ENCODE data around the gene OSBP2. TPM values are rescaled to one million over a fixed set of nuclear protein-coding genes. Genes with fewer than 3 reads are reported as not detected.
A peak's percentile ranks its signal among the peaks of the same experiment; 100 is the strongest.

The OSBP2 gene
- total RNA-seq, 1 experiment from 2014 or later, result 10.2 TPM

DNA sequence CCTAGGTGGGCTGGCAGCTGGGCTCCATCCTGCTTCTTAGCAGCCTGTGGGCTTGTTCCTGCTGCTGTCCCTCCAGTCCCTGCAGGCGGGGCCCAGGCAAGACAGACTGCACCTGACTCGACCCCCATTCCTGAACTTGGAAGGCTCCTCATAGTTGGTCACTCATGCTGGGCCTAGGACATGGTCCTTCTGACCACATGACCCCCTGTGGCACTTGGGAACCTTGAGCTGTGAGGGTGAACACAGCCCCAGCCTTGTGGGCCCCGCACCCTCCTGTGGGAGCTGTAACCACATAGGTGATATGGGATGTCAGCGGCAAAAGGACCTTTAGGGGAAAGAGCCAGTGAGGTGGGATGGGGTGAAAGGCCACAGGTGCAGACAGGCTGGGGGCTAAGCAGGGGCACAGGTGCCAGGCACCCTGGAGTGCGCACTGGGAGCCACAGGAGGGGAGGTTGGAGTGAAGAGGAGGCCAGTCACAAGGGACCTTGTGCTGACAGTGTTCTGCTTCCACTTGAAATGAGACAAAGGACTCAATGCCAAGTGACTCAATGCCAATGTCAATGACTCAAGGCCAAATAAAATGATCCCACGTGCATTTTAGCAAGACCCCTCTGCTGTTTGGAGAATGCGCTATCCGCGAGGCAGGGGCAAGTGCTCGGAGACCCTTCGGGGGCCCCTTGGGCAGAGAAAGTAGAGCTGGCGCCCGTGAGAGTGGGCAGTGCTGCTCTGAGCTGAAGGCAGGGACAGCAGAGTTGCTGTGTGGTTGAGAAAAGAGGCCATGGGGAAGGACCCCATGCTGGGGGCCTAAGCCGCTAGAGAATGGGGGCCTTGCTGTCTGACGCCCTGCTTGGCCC lies 183.2 kb downstream of the OSBP2 start:
- no peaks in the 10 kb centered on the region for H3K27me3 ChIP-seq (ENCODE audit: low read length)
- no peaks in the 10 kb centered on the region for H3F3A ChIP-seq (ENCODE audit: low read length, unreplicated experiment)
- H3K4me1 ChIP-seq (ENCODE audit: insufficient read depth, low read length), result no peaks in the 10 kb centered on the region
- CTCF ChIA-PET, result no interaction called here
- H2AFZ ChIP-seq (ENCODE audit: low read length), result no peak overlapping the region
- H3K9ac ChIP-seq (ENCODE audit: low read length), result no peak overlapping the region
- POLR2A ChIA-PET (ENCODE audit: unreplicated experiment), result no interaction called here
- TF ChIP-seq EZH2phosphoT487 (IDR thresholded peaks at IDR 0.05; ENCODE audit: borderline replicate concordance, low read length) (no peak), EZH2 (IDR thresholded peaks at IDR 0.05; ENCODE audit: low read length, unreplicated experiment) (no peak)
- TF ChIP-seq, protein P1, sequence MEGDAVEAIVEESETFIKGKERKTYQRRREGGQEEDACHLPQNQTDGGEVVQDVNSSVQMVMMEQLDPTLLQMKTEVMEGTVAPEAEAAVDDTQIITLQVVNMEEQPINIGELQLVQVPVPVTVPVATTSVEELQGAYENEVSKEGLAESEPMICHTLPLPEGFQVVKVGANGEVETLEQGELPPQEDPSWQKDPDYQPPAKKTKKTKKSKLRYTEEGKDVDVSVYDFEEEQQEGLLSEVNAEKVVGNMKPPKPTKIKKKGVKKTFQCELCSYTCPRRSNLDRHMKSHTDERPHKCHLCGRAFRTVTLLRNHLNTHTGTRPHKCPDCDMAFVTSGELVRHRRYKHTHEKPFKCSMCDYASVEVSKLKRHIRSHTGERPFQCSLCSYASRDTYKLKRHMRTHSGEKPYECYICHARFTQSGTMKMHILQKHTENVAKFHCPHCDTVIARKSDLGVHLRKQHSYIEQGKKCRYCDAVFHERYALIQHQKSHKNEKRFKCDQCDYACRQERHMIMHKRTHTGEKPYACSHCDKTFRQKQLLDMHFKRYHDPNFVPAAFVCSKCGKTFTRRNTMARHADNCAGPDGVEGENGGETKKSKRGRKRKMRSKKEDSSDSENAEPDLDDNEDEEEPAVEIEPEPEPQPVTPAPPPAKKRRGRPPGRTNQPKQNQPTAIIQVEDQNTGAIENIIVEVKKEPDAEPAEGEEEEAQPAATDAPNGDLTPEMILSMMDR (conservative IDR thresholded peaks at IDR 0.05; ENCODE audit: low read depth, low read length), result no peak
- no peaks in the 10 kb centered on the region for H3K79me2 ChIP-seq (ENCODE audit: low read length)
- no peaks in the 10 kb centered on the region for H3K9me3 ChIP-seq (ENCODE audit: low read length)
- no peak overlapping the region for H3K27ac ChIP-seq (ENCODE audit: low read length)
- no peaks in the 10 kb centered on the region for H3K9me2 ChIP-seq (replicated peaks; ENCODE audit: low read length)
- DNase-seq (peak; percentile 22), ATAC-seq (no peak)
- no peaks in the 10 kb centered on the region for H3K36me3 ChIP-seq (ENCODE audit: low read depth, low read length)
- H3K4me3 ChIP-seq (ENCODE audit: low read length), result no peak overlapping the region
- no peak overlapping the region for H3K4me2 ChIP-seq (ENCODE audit: low read length)
- BruUV-seq (replicated peaks), result no TSS peak
- no peaks in the 10 kb centered on the region for H4K20me1 ChIP-seq (ENCODE audit: low read length)
- intact Hi-C loops (cut with micrococcal nuclease), result no loop called here

DNA sequence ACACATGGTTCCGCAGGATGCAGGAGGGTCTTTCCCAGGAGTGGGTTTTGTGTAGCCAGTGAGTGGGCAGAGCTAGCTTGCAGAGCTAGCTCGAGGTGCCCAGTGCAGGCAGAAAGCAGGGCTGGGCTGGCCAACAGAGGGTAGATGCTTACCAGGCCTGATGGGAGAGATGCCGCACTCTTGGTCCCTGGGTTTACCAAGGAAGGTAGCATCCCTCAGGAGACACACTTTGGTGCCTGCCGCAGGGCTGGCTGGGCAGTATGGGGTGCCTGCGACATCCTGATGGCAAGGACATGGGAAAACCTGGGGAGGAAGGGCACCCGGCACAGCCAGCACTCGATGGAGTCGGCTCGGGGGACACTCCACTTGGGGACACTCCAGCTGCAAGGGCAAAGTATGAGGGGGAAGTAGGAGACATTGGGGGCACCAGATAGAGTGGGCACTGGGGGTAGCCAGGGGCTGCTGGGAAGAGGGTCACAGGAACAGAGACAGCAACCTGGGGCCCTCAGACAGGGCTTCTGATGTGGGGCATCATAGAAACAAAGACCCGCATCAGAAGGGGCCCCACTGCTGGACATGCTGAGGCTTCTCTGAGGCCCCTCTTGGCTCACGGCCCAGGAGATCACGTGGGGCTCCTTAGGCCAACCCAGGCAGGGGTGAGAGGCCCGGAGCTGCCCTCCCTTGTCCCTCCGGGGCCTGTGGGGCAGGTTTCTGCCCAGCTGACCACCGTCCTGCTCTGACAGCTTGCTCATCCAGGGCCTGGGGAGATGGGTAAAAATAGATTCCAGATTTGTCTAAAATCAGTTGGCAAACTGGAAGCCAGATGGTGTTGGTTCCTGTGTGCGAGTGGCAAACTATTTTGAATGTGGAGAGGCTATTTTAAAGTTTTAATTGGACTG lies 184.1 kb downstream of the OSBP2 start:
- Histone ChIP-seq H3K27me3 (ENCODE audit: low read length) (no peaks in the 10 kb centered on the region), H3K4me3 (ENCODE audit: low read length) (no peak overlapping the region), H3F3A (ENCODE audit: low read length, unreplicated experiment) (no peaks in the 10 kb centered on the region), H3K27ac (ENCODE audit: low read length) (no peak overlapping the region), H3K9me2 (replicated peaks; ENCODE audit: low read length) (no peaks in the 10 kb centered on the region), H3K36me3 (ENCODE audit: low read depth, low read length) (no peaks in the 10 kb centered on the region), H4K20me1 (ENCODE audit: low read length) (no peaks in the 10 kb centered on the region), H3K4me1 (ENCODE audit: insufficient read depth, low read length) (no peaks in the 10 kb centered on the region), H3K9ac (ENCODE audit: low read length) (no peak overlapping the region), H2AFZ (ENCODE audit: low read length) (no peak overlapping the region), H3K9me3 (ENCODE audit: low read length) (no peaks in the 10 kb centered on the region), H3K4me2 (ENCODE audit: low read length) (no peak overlapping the region), H3K79me2 (ENCODE audit: low read length) (no peaks in the 10 kb centered on the region)
- DNase-seq (no peak), ATAC-seq (no peak)
- no peak for TF ChIP-seq EZH2phosphoT487 (IDR thresholded peaks at IDR 0.05; ENCODE audit: borderline replicate concordance, low read length)
- TF ChIP-seq, protein P1 (conservative IDR thresholded peaks at IDR 0.05; ENCODE audit: low read depth, low read length), result no peak
- TF ChIP-seq EZH2 (IDR thresholded peaks at IDR 0.05; ENCODE audit: low read length, unreplicated experiment), result no peak
- ChIA-PET CTCF (no interaction called here), POLR2A (ENCODE audit: unreplicated experiment) (no interaction called here)
- intact Hi-C loops (cut with micrococcal nuclease), result no loop called here
- BruUV-seq (replicated peaks), result no TSS peak

All from PC-3 (cell line).